SK-N-SH (cell line): Measurements from ENCODE around the gene CNPY4. TPM values are rescaled to one million over a fixed set of nuclear protein-coding genes. Genes with fewer than 3 reads are reported as not detected.

Experiments used
- CTCF ChIA-PET: fragments of 300-600, 350-600 bp; formaldehyde crosslinking; extraction: SDS; loops from one replicate; lab custom pipeline; 2021; lab: Yijun Ruan, JAX
- POLR2A ChIA-PET: fragments of 350-600 bp; sonication (Branson Sonifier 250); formaldehyde crosslinking; extraction: SDS; loops from one replicate; lab custom pipeline; 2020; ENCODE audit warnings: antibody characterized with exemption, inconsistent platforms; lab: Yijun Ruan, JAX
- DNase-seq: peaks from one replicate; pipeline ENCODE4 v3.0.0; 2012
- H2AFZ ChIP-seq: fragments of 200-600 bp; sonication (generic); 2 replicates; pipeline ENCODE4 v1.8.1; 2016; ENCODE audit warnings: antibody characterized with exemption, mild to moderate bottlenecking, low read depth
- H3F3A ChIP-seq: fragments of 200-600 bp; sonication (generic); replicated peaks from 2 replicates; pipeline ENCODE3; 2016; ENCODE audit warnings: antibody characterized with exemption, mild to moderate bottlenecking; ENCODE audit not compliant: insufficient read depth
- H3K27ac ChIP-seq, 2 experiments: fragments of 200-500 bp in 1 of 2; fragments of 200-600 bp in 1 of 2; sonication (Bioruptor generic) in 1 of 2; sonication (generic), shearing (Covaris generic) in 1 of 2; 2 replicates each; pipeline versions ENCODE4 v1.5.1 to v1.6.1; 2014 to 2016; ENCODE audit warnings: low read depth in 2 of 2, inconsistent platforms in 1 of 2, low read length in 1 of 2, mild to moderate bottlenecking in 1 of 2, mixed read lengths in 1 of 2
- H3K27me3 ChIP-seq: fragments of 200-600 bp; sonication (generic), shearing (Covaris generic); 2 replicates; pipeline ENCODE4 v1.6.1; 2016; ENCODE audit warnings: mixed run types; ENCODE audit not compliant: insufficient read depth
- H3K36me3 ChIP-seq, 2 experiments: fragments of 200-500 bp in 1 of 2; fragments of 200-600 bp in 1 of 2; sonication (Bioruptor generic) in 1 of 2; sonication (generic) in 1 of 2; replicated peaks in 1 of 2; 2 replicates each; pipeline versions ENCODE3 to v1.5.1; 2014 to 2016; ENCODE audit warnings: low read length in 1 of 2, mild to moderate bottlenecking in 1 of 2; ENCODE audit not compliant: insufficient read depth in 2 of 2, control insufficient read depth in 1 of 2
- H3K4me1 ChIP-seq, 2 experiments: fragments of 200-500 bp in 1 of 2; fragments of 200-600 bp in 1 of 2; sonication (Bioruptor generic) in 1 of 2; sonication (generic), shearing (Covaris generic) in 1 of 2; 2 replicates each; pipeline versions ENCODE4 v1.5.1 to v1.6.1; 2014 to 2016; ENCODE audit warnings: low read depth in 1 of 2, low read length in 1 of 2, mixed run types in 1 of 2; ENCODE audit not compliant: insufficient read depth in 2 of 2, control insufficient read depth in 1 of 2
- H3K4me2 ChIP-seq: fragments of 200-600 bp; sonication (generic), shearing (Covaris generic); 2 replicates; pipeline ENCODE4 v1.6.1; 2017; ENCODE audit warnings: mixed run types
- H3K4me3 ChIP-seq, 2 experiments: fragments of 200-500 bp in 1 of 2; fragments of 200-600 bp in 1 of 2; sonication (Bioruptor generic) in 1 of 2; sonication (generic), shearing (Covaris generic) in 1 of 2; 2 replicates each; pipeline versions ENCODE4 v1.5.1 to v1.8.1; 2014 to 2016; ENCODE audit warnings: low read depth in 2 of 2, inconsistent platforms in 1 of 2, low read length in 1 of 2, mild to moderate bottlenecking in 1 of 2, mixed read lengths in 1 of 2, moderate library complexity in 1 of 2
- H3K79me2 ChIP-seq: fragments of 200-600 bp; sonication (generic); 2 replicates; pipeline ENCODE4 v1.8.1; 2017; ENCODE audit warnings: mild to moderate bottlenecking; ENCODE audit not compliant: insufficient read depth
- H3K9ac ChIP-seq: fragments of 200-600 bp; sonication (generic); 2 replicates; pipeline ENCODE4 v1.6.1; 2017; ENCODE audit warnings: mixed run types
- H3K9me2 ChIP-seq: fragments of 200-600 bp; sonication (generic); 2 replicates; pipeline ENCODE4 v1.6.1; 2017; ENCODE audit warnings: mixed run types
- H3K9me3 ChIP-seq: fragments of 200-600 bp; sonication (generic); 2 replicates; pipeline ENCODE4 v1.6.1; 2017; ENCODE audit warnings: mixed run types, mild to moderate bottlenecking, moderate library complexity
- H4K20me1 ChIP-seq: fragments of 200-600 bp; sonication (generic); 2 replicates; pipeline ENCODE4 v1.6.1; 2017; ENCODE audit warnings: mild to moderate bottlenecking, mixed run types; ENCODE audit not compliant: insufficient read depth
- CHD2 ChIP-seq: fragments of 150-350 bp; IDR thresholded peaks from 2 replicates; pipeline ENCODE4 v1.6.1; 2018; ENCODE audit warnings: low read length; ENCODE audit not compliant: partially characterized antibody
- EP300 ChIP-seq, 2 experiments: IDR thresholded peaks; 2 replicates each; pipeline versions ENCODE4 v1.4.0 to v1.6.1; 2012; ENCODE audit warnings: borderline replicate concordance in 1 of 2, low read depth in 1 of 2, low read length in 1 of 2
- FOSL2 ChIP-seq: IDR thresholded peaks from 2 replicates; pipeline ENCODE4 v1.4.0; 2012; ENCODE audit warnings: low read depth, mild to moderate bottlenecking, moderate library complexity, borderline replicate concordance
- GABPA ChIP-seq: IDR thresholded peaks from 2 replicates; pipeline ENCODE4 v1.4.0; 2012; ENCODE audit warnings: low read depth, mild to moderate bottlenecking
- GATA2 ChIP-seq: sonication (generic); formaldehyde crosslinking; IDR thresholded peaks from 2 replicates; pipeline ENCODE4 v1.5.0; 2020; ENCODE audit warnings: mild to moderate bottlenecking, missing genetic modification reagents
- JUND ChIP-seq: IDR thresholded peaks from 2 replicates; pipeline ENCODE4 v1.4.0; 2012
- MAX ChIP-seq: IDR thresholded peaks from 2 replicates; pipeline ENCODE4 v1.4.0; 2012; ENCODE audit warnings: low read depth
- MEF2A ChIP-seq: IDR thresholded peaks from 2 replicates; pipeline ENCODE4 v1.4.0; 2012; ENCODE audit warnings: low read depth, borderline replicate concordance
- MXI1 ChIP-seq: IDR thresholded peaks from 2 replicates; pipeline ENCODE4 v1.6.1; 2012; ENCODE audit warnings: mild to moderate bottlenecking, low read depth, low read length, improper control_type of control experiment
- NFIC ChIP-seq: IDR thresholded peaks from 2 replicates; pipeline ENCODE4 v1.4.0; 2012; ENCODE audit warnings: borderline replicate concordance
- NRF1 ChIP-seq: IDR thresholded peaks from 2 replicates; pipeline ENCODE4 v1.6.1; 2012; ENCODE audit warnings: low read depth, mild to moderate bottlenecking, low read length
- PBX3 ChIP-seq: IDR thresholded peaks from 2 replicates; pipeline ENCODE4; 2012
- POLR2AphosphoS5 ChIP-seq: IDR thresholded peaks from 2 replicates; pipeline ENCODE4 v1.6.1; 2012; ENCODE audit warnings: low read depth, low read length
- RCOR1 ChIP-seq: fragments of 150-350 bp; IDR thresholded peaks from 2 replicates; pipeline ENCODE4 v1.6.1; 2017; ENCODE audit warnings: antibody characterized with exemption, low read length
- SIN3A ChIP-seq: IDR thresholded peaks from 2 replicates; pipeline ENCODE4 v1.6.1; 2012; ENCODE audit warnings: low read depth, mild to moderate bottlenecking, low read length, moderate library complexity, borderline replicate concordance
- SMC3 ChIP-seq: IDR thresholded peaks from 2 replicates; pipeline ENCODE4 v1.6.1; 2012; ENCODE audit warnings: low read depth, low read length, improper control_type of control experiment
- TAF1 ChIP-seq: IDR thresholded peaks from 2 replicates; pipeline ENCODE4 v1.6.1; 2012; ENCODE audit warnings: low read depth, mild to moderate bottlenecking, low read length, moderate library complexity, borderline replicate concordance
- USF1 ChIP-seq: IDR thresholded peaks from 2 replicates; pipeline ENCODE4 v1.4.0; 2012; ENCODE audit warnings: low read depth, borderline replicate concordance
- YY1 ChIP-seq: IDR thresholded peaks from 2 replicates; pipeline ENCODE4 v1.4.0; 2012; ENCODE audit warnings: low read depth, mild to moderate bottlenecking
- WGBS: methylation state at CpG from one replicate; pipeline ENCODE4 v1.1.6; 2017; ENCODE audit warnings: low lambda C conversion rate; 5-methylcytosine and 5-hydroxymethylcytosine counted together
- polyA plus RNA-seq, 3 experiments: library from polyadenylated mRNA; depleted of rRNA; stranded (reverse); fragments of >200 nt; gene quantifications; 2 replicates each; pipeline ENCODE4 v1.2.3, GENCODE V29; 2012
- TF ChIP-seq, protein P1 (sequence below): fragments of 200-600 bp; sonication (generic); IDR thresholded peaks from 2 replicates; pipeline ENCODE4 v1.6.1; 2017; ENCODE audit warnings: antibody characterized with exemption, mild to moderate bottlenecking, moderate library complexity
- TF ChIP-seq, protein P2 (sequence below): IDR thresholded peaks from 2 replicates; pipeline ENCODE4 v1.6.1; 2012; ENCODE audit warnings: mild to moderate bottlenecking, low read depth, low read length, moderate library complexity

Gene CNPY4, protein sequence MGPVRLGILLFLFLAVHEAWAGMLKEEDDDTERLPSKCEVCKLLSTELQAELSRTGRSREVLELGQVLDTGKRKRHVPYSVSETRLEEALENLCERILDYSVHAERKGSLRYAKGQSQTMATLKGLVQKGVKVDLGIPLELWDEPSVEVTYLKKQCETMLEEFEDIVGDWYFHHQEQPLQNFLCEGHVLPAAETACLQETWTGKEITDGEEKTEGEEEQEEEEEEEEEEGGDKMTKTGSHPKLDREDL
- polyA plus RNA-seq (2012; rRNA removed) = 52.0 and 65.0 TPM in 2 replicates
- 59.0 and 61.0 TPM in 2 replicates for polyA plus RNA-seq (2012; cell fraction: cytosol; rRNA removed)
- 35.8 and 57.2 TPM in 2 replicates for polyA plus RNA-seq (2012; cell fraction: nucleus; rRNA removed)

DNA sequence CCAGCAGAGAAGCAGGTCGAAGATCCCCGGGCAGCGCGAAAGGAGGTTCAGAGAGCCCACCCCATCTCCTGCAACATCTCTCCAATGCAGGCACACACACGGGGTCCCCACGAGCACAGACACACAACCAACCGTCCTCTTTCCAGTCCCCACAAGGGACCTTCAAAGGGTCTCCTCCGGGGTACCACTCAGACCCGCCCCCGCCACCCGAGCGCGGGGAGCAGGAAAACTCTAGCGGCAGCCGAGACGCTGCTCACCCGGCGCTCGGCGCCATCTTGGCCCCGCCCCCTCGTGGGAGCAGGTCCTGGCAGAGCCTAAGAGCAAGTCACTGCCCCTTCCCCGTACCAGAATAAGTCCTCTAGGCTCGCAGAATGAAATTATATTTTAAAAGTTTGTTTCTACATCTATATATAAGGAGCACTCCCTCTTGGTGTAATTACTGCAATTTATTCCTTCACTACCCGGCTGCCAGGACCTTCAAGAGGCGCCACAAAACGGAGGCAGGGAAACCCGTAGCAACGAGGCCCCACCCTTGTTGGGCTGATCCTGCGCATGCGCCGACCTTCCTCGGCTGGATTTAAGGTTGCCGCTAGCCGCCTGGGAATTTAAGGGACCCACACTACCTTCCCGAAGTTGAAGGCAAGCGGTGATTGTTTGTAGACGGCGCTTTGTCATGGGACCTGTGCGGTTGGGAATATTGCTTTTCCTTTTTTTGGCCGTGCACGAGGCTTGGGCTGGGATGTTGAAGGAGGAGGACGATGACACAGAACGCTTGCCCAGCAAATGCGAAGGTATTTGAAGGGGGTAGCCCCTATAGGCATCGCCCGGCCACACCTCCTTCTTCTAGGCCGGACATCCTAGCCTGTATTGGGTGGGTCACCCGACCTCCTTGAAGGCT is at the start of gene CNPY4, which contains the start of gene TAF6:
Gene CNPY4, plus strand, starts transcription at position 563 of the 898 bp plus-strand sequence. Its CDS starts 111 bp downstream, at position 674.
Gene TAF6, minus strand, starts transcription at position 287 of the 898 bp plus-strand sequence. CDS start 5,149 bp downstream, outside the sequence.
- Histone ChIP-seq H3K4me1 (peaks cover 0 to 11% of the 10 kb centered on the region in 2 experiments; a peak in 2 of 4 replicates), H2AFZ (peak within 1 kb of the TSS; percentile 93), H3K27me3 (no peaks in the 10 kb centered on the region), H3K27ac (peak within 1 kb of the TSS; percentile 84), H3F3A (peaks cover 22% of the 10 kb centered on the region), H3K9me3 (no peaks in the 10 kb centered on the region), H3K79me2 (peaks cover 52% of the 10 kb centered on the region), H3K9me2 (no peaks in the 10 kb centered on the region), H3K4me3 (peak within 1 kb of the TSS; percentile 69 to 97), H3K4me2 (peak within 1 kb of the TSS; percentile 96), H3K36me3 (peaks cover 8 to 33% of the 10 kb centered on the region in 2 experiments), H4K20me1 (no peaks in the 10 kb centered on the region), H3K9ac (peak within 1 kb of the TSS; percentile 78)
- peak; percentile 100 for DNase-seq
- CTCF ChIA-PET = interaction anchor here (1.0 to 5.0 kb wide), 5 partner anchors 8 to 98 kb away, joined by 3 to 40 read pairs (median 4); no protein-coding TSS in a partner anchor
- 1% methylated on average over 42 of the region's 49 CpGs for WGBS
- TF ChIP-seq POLR2AphosphoS5 (peak; percentile 89), MEF2A (no peak), RCOR1 (peak; percentile 4; the same call in 1 of the 2 replicates), PBX3 (peak; percentile 38; the same call in 1 of the 2 replicates), NRF1 (peak; percentile 94), USF1 (no peak), CHD2 (no peak), GABPA (no peak; the same call in 1 of the 2 replicates), JUND (peak; percentile 13; the same call in 1 of the 2 replicates), TAF1 (peak; percentile 100), MAX (peak; percentile 66), SIN3A (peak; percentile 76; the same call in 1 of the 2 replicates), MXI1 (peak; percentile 80), FOSL2 (no peak), EP300 (IDR thresholded peaks at IDR 0.05; ENCODE audit: borderline replicate concordance in 1 of 2, low read depth in 1 of 2, low read length in 1 of 2) (no peak), NFIC (0 out of 2 replicates have a peak, but pooled peaks have one; percentile 12), SMC3 (no peak), GATA2 (no peak), YY1 (peak; percentile 99)
- TF ChIP-seq, protein P1, sequence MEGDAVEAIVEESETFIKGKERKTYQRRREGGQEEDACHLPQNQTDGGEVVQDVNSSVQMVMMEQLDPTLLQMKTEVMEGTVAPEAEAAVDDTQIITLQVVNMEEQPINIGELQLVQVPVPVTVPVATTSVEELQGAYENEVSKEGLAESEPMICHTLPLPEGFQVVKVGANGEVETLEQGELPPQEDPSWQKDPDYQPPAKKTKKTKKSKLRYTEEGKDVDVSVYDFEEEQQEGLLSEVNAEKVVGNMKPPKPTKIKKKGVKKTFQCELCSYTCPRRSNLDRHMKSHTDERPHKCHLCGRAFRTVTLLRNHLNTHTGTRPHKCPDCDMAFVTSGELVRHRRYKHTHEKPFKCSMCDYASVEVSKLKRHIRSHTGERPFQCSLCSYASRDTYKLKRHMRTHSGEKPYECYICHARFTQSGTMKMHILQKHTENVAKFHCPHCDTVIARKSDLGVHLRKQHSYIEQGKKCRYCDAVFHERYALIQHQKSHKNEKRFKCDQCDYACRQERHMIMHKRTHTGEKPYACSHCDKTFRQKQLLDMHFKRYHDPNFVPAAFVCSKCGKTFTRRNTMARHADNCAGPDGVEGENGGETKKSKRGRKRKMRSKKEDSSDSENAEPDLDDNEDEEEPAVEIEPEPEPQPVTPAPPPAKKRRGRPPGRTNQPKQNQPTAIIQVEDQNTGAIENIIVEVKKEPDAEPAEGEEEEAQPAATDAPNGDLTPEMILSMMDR = no peak
- TF ChIP-seq, protein P2, sequence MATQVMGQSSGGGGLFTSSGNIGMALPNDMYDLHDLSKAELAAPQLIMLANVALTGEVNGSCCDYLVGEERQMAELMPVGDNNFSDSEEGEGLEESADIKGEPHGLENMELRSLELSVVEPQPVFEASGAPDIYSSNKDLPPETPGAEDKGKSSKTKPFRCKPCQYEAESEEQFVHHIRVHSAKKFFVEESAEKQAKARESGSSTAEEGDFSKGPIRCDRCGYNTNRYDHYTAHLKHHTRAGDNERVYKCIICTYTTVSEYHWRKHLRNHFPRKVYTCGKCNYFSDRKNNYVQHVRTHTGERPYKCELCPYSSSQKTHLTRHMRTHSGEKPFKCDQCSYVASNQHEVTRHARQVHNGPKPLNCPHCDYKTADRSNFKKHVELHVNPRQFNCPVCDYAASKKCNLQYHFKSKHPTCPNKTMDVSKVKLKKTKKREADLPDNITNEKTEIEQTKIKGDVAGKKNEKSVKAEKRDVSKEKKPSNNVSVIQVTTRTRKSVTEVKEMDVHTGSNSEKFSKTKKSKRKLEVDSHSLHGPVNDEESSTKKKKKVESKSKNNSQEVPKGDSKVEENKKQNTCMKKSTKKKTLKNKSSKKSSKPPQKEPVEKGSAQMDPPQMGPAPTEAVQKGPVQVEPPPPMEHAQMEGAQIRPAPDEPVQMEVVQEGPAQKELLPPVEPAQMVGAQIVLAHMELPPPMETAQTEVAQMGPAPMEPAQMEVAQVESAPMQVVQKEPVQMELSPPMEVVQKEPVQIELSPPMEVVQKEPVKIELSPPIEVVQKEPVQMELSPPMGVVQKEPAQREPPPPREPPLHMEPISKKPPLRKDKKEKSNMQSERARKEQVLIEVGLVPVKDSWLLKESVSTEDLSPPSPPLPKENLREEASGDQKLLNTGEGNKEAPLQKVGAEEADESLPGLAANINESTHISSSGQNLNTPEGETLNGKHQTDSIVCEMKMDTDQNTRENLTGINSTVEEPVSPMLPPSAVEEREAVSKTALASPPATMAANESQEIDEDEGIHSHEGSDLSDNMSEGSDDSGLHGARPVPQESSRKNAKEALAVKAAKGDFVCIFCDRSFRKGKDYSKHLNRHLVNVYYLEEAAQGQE = peak; percentile 84
- POLR2A ChIA-PET = interaction anchor here (1.1 to 2.5 kb wide), 2 partner anchors 13 to 18 kb away, joined by 3 to 15 read pairs; partner anchors contain the start of genes AP4M1 and MCM7
